Hematopoietic multipotent progenitor cell treated with erythropoietin and hydrocortisone succinate and interleukin-3 and kit ligand, for 17 days (in vitro differentiated cells): ENCODE measurements around the gene OLFM2.

ENCODE experiments used
- DNase-seq: peaks from one replicate; pipeline ENCODE4 v3.0.0-alpha.2; 2015; ENCODE audit warnings: low spot score

The OLFM2 gene

GRCh38 chr19:9906475-9907087 lies 29.7 kb downstream of the OLFM2 start:
- no peak for DNase-seq

GRCh38 chr19:9903336-9903735 lies 33.0 kb downstream of the OLFM2 start:
- DNase-seq: no peak

GRCh38 chr19:9901642-9902041 lies 34.7 kb downstream of the OLFM2 start:
- DNase-seq: no peak

- DNase-seq: no peak
Observed at GRCh38 chr19:9901020-9901419, 35.3 kb downstream of the OLFM2 start.

- no peak for DNase-seq
Observed at GRCh38 chr19:9891609-9892373, 44.5 kb downstream of the OLFM2 start.

- DNase-seq: no peak
Observed at GRCh38 chr19:9885077-9885552, 51.2 kb downstream of the OLFM2 start.

GRCh38 chr19:9883764-9884163 lies 52.6 kb downstream of the OLFM2 start:
- DNase-seq: no peak

- no peak for DNase-seq
Observed at GRCh38 chr19:9883231-9883758, 53.0 kb downstream of the OLFM2 start.

- DNase-seq: no peak
Observed at GRCh38 chr19:9881720-9882119, 54.6 kb downstream of the OLFM2 start.

- DNase-seq: no peak
Observed at GRCh38 chr19:9878511-9879196, 57.7 kb downstream of the OLFM2 start.

- no peak for DNase-seq
Observed at GRCh38 chr19:9877780-9878510, 58.4 kb downstream of the OLFM2 start.

- DNase-seq: no peak
Observed at GRCh38 chr19:9875796-9876195, 60.5 kb downstream of the OLFM2 start.

- DNase-seq: no peak
Observed at GRCh38 chr19:9875031-9875627, 61.2 kb downstream of the OLFM2 start.

- DNase-seq: no peak
Observed at GRCh38 chr19:9872618-9873242, 63.6 kb downstream of the OLFM2 start.

- no peak for DNase-seq
Observed at GRCh38 chr19:9871626-9872338, 64.5 kb downstream of the OLFM2 start.

- DNase-seq: no peak
Observed at GRCh38 chr19:9868983-9869617, 67.2 kb downstream of the OLFM2 start.

- DNase-seq: no peak
Observed at GRCh38 chr19:9865732-9866501, 70.4 kb downstream of the OLFM2 start.

- DNase-seq: no peak
Observed at GRCh38 chr19:9863759-9864158, 72.6 kb downstream of the OLFM2 start.

GRCh38 chr19:9862938-9863337 lies 73.4 kb downstream of the OLFM2 start:
- DNase-seq: no peak
